Esophagus muscularis mucosa (tissue), 4 donors: ENCODE data around the gene FAM117B.

Experiments
- EP300 ChIP-seq: sonication (generic); formaldehyde crosslinking; IDR thresholded peaks from one replicate; pipeline ENCODE4 v1.6.1; 2017; ENCODE audit warnings: antibody characterized with exemption
- POLR2A ChIP-seq: fragments of 450-650 bp; IDR thresholded peaks from one replicate; pipeline ENCODE4 v1.6.1; 2017; ENCODE audit warnings: antibody characterized with exemption, moderate library complexity, mild to moderate bottlenecking, low read depth
- POLR2AphosphoS5 ChIP-seq, 2 donors: sonication (generic); formaldehyde crosslinking; IDR thresholded peaks; one replicate each; pipeline ENCODE4 v1.6.1; 2017; ENCODE audit warnings: antibody characterized with exemption in 2 of 2
- TF ChIP-seq, protein P1 (sequence below), 3 experiments: fragments of 200-600 bp in 2 of 3; fragments of 450-650 bp in 1 of 3; sonication (generic) in 2 of 3; IDR thresholded peaks; one replicate each; pipeline ENCODE4 v1.5.1; 2017 to 2019; ENCODE audit warnings: antibody characterized with exemption in 3 of 3, mild to moderate bottlenecking in 2 of 3, moderate library complexity in 1 of 3

DNA sequence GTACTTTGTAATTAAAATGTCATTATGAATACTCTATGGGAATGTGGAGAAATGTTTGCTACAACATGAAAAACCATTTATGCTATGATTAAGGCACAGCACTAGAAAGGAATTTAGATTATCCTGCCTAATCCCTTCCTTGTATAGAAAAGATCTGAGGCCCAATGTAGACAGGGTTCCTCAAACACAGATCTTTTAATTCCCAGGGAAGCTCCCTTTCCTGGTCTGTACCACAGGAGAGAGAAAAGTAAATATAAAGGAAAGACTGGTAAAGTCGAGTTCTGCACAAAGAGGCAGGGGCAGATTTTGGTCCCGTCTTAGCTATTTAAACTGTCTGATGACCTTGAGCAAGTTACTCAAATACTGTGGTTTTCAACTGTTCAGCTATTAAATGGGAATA, 152.1 kb downstream of the FAM117B start:
- TF ChIP-seq, protein P1, sequence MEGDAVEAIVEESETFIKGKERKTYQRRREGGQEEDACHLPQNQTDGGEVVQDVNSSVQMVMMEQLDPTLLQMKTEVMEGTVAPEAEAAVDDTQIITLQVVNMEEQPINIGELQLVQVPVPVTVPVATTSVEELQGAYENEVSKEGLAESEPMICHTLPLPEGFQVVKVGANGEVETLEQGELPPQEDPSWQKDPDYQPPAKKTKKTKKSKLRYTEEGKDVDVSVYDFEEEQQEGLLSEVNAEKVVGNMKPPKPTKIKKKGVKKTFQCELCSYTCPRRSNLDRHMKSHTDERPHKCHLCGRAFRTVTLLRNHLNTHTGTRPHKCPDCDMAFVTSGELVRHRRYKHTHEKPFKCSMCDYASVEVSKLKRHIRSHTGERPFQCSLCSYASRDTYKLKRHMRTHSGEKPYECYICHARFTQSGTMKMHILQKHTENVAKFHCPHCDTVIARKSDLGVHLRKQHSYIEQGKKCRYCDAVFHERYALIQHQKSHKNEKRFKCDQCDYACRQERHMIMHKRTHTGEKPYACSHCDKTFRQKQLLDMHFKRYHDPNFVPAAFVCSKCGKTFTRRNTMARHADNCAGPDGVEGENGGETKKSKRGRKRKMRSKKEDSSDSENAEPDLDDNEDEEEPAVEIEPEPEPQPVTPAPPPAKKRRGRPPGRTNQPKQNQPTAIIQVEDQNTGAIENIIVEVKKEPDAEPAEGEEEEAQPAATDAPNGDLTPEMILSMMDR (IDR thresholded peaks at IDR 0.05) = no peak
- TF ChIP-seq POLR2AphosphoS5 (IDR thresholded peaks at IDR 0.05) = no peak
- no peak for TF ChIP-seq EP300
- TF ChIP-seq POLR2A = no peak
